KBM-7 (cell line): ENCODE measurements around the gene SYNGR1.

Experiments used
- DNase-seq: peaks from one replicate; pipeline ENCODE4 v3.0.0-alpha.2; 2015
- in situ Hi-C: fragments of 300-500 bp; cut with MboI; formaldehyde crosslinking; loops from 2 replicates; pipeline ENCODE4 v1.14.3; 2020; ENCODE audit warnings: low sequenced_read_pairs, low pct_unique_long_range_greater_than_20kb, mixed read lengths

The SYNGR1 gene

DNA sequence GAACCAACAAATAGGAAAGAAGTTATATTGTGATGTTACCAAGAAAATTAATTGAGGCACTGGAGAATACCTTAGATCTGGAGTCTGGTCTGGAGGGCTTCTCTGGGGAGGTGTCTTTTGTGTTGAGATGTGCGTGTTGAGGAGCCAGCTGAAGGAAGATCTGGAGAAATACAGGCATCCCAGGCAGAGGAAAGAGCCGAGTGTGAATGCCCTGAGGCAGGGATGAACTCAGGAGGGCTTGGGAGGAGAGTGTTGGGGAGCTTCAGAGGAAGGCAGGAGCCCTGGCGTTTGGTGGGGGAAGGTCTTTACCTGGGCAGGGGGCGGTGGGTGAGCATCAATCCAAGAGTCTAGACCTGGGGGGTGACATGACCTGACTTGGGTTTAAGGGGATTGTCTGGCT, 13.1 kb downstream of the SYNGR1 start:
- DNase-seq, result no peak
- in situ Hi-C loops, result no loop called here

DNA sequence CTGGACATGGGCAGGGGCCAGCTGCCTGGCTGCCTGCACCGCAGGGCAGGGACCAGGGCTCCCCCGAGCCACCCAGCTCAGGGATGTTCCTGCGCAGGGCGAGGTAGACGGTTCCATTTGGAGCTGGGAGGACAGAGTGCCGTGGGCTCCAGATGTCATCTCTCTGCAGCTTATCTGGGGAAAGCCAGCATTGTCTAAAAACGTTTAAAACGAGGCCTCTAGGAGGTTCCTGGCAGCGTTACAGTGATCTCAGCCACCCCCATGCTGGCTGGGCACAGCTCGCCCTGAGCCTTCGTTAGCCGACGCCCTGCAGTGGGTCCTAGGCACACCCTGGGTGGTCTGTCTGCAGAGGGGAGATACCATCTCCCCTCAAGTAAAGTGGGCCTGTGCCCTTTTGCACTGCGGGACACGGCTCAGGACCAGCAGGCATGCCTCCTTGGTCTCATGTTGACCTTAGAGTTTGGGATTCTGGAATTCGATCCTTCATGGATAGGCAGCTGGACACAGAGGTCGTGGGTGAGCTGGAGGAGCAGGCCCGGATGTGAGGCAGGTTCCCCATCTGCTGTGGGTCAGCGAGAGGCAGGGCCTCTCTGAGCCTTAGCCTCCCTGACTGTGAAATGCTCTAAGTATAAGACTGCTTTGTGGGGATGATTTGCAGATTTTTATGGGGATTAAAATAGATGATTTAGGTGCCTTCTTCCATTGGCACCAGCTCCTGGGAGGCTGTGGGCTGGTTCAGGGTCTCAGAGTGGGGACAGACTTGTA, 14.1 kb downstream of the SYNGR1 start:
- no peak for DNase-seq
- in situ Hi-C loops, result no loop called here

DNA sequence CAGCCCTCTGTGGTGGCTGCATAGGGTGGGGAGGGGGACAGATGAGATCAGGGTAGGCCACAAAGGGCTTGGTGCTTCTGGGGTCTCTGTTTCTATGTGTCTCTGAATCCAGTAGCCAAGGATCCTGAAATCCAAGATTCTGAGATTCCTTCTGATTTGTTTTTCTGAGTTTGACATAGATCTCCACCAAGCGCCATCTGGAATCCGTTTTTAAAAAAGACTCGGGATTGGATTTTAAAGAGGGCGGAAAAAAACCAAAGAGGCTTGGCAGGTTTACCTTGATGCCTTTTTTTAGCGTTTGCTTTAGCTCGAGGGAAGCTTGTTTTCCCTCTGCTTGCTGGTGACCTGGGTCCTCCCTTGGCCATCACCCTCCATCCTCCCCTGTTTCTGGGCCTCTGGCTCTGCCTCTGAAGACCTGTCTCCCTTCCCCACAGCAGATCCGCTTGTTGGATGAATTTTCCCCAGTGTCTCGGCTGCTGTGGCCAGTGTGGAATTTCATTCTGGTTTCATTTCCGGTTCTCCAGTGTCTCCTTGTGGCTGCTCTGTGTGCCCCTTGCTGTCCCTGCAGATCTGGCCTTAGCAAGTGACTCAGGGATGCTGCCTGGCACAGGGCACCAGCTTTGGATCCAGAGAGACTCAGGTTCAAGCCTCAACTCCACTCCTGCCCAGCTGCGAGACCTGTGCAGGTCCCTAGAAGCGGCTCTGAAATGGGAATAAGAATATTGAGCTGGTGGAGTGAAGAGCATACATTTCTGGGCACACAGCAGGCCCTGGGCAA, 15.1 kb downstream of the SYNGR1 start:
- DNase-seq, result no peak
- in situ Hi-C loops, result no loop called here

DNA sequence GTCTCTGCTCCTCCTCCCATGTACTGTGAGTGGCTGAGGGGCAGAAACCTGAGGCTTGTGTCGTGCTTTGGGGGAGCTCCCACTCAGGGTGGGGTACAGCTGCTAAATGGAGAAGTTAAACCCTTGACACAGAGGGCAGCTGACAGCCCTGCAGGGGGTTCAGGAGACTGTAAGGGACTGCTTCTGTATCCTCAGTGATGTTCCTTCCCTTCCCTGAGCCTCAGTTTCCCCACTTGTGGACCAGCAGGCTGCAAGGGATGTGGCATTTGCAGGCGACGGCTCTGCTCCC, 15.6 kb downstream of the SYNGR1 start:
- in situ Hi-C loops, result no loop called here
- no peak for DNase-seq

DNA sequence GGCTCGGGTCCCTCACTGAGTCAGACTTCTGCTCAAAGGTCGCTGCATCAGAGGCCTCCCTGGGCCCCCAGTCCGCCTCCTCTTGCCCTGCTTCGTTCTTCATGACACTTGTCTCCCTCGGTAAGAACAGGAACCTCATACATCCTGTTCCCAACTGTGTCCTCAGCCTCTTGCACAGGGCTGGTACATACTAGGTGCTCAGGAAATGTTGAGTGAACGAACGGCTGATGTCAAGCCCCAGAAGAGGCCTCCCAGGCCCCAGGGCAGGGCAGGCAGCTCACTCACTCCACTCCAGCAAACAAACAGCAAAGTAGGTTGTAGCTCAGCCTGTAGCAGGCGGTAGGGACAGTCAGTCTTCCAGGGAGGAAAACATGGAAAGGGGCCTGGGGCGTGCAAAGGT, 17.2 kb downstream of the SYNGR1 start:
- DNase-seq, result no peak
- in situ Hi-C loops, result no loop called here

DNA sequence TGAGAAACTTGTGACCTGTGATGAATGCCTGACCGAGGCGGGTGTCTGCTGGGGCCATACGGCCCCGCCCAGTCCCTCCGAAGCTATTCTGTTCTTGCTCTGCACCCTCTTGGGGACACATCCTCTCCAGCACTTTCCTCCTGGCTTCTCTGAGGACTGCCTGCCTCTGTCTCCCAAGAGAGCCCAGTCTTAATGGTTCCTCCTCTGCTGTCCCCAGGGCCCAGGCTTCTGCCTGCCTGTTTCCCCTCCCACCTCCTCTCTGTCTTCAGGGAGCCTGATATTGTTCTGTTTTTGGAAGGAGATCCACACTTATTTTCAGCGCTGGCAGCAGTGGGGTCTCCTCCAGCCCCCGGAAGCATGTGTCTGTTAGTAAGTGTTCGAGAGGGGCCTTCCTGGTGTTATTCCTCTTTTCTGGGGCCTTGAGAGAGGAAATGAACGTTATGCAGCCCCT, 18.7 kb downstream of the SYNGR1 start:
- DNase-seq, result peak; percentile 57
- in situ Hi-C loops, result no loop called here

DNA sequence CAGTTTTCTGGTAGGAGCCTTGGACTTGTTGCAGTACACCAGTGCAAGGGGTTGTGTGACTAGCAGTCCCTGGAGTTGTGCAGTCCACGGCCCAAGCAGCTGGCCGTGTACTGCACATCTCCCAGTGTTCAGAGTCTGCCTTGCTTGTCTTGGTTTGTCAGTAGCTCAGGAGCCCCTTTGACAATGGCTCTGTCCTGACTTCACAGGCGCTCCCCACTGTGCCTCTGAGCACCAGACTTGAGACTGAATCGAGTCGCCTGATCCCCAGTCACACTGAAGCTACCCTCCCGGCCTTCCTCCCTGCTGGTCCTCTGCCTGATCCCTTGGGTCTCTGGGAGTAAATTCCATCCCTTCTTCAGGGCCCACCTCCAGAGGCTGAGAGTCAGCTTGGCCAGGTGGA, 19.4 kb downstream of the SYNGR1 start:
- in situ Hi-C loops, result no loop called here
- DNase-seq, result no peak

DNA sequence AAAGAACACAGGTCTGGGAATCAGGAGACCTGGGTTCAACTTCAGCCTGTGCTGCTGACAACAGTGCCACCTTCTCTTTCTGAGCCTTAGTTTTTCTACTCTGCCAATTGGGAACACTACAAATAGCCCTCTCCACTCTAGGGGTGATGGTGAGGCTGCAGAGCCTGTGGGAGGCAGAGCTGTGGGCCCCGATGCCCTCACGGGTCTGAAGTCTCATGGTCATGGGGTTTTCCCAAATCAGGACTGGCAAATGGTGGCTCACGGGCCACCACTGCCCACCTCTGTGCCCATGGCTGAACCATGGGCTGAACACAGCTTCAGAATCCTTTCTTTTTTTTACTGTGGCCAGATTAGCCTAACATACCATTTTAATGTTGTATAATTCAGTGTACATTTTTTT, 19.8 kb downstream of the SYNGR1 start:
- DNase-seq, result no peak
- in situ Hi-C loops, result no loop called here

DNA sequence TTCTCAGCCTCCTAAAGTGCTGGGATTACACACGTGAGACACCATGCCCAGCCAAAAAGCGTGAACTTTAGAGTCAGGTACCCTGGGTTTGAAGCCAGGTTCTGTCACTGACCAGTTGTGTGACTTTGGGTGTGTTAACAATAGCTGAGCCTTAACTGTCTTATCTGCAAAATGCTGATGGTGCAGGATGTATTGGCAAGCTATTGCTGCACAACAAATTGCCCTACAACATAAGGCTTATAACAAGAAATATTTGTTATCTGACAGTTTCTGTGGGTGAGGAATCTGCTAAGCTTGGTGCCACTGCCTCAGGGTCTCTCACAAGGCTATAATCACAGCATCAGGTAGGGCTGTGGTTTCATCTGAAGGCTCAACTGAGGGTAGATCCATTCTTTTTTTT, 21.9 kb downstream of the SYNGR1 start:
- in situ Hi-C loops, result no loop called here

DNA sequence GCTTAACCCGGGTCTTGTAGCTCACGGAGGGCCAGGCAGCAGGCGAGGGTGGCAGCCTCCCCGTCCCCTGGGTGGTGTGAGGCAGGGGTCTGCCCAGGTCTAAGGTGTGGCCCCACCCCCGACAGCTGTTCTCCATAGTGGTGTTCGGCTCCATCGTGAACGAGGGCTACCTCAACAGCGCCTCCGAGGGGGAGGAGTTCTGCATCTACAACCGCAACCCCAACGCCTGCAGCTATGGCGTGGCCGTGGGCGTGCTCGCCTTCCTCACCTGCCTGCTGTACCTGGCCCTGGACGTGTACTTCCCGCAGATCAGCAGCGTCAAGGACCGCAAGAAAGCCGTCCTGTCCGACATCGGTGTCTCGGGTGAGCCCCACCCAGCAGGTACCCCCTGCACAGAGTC, 24.4 kb downstream of the SYNGR1 start:
- in situ Hi-C loops, result no loop called here

More for the DNA sequence above, 21.9 kb downstream of the SYNGR1 start:
- no peak for DNase-seq

DNA sequence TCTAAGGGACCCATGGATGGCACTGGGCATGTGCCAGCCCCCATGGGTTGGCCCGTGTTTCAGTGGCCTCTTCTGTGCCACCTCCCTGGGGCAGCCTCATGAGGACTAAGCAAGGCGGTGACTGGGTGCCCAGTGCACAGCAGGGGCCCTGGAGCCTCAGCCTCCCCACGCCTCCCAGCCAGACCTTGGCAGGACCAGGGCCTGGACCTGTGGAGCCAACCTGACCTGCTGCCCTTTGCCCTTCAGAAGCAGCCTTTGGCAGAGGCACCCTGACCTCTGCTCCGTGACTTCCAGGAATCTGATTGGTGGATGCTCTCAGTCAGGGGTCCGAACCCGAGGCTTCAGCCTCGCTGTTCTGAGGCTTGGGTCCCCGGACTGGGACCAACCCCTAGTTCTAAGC, 25.0 kb downstream of the SYNGR1 start:
- in situ Hi-C loops, result no loop called here
- DNase-seq, result no peak

More for the DNA sequence above, 24.4 kb downstream of the SYNGR1 start:
- no peak for DNase-seq

DNA sequence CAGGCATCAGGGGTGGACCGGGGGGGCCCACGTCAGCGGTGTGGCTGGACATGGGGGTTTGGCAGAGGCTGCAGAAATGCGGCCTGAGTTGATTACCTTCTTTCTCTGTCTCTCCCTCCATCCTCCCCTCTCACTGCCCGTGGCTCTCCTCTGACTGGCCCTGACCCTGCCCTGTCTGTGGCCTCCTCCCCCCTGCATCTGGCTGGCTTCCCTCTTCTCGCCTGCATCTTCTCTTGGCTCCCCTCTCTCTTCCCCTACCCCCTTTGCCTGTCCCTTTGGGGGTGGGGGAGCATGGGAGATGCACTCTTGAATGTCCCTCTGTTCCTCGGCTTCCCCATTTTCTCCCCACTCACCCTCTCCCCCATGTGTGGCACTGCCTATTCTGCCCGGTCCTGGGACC, 25.9 kb downstream of the SYNGR1 start:
- in situ Hi-C loops, result no loop called here
- no peak for DNase-seq

DNA sequence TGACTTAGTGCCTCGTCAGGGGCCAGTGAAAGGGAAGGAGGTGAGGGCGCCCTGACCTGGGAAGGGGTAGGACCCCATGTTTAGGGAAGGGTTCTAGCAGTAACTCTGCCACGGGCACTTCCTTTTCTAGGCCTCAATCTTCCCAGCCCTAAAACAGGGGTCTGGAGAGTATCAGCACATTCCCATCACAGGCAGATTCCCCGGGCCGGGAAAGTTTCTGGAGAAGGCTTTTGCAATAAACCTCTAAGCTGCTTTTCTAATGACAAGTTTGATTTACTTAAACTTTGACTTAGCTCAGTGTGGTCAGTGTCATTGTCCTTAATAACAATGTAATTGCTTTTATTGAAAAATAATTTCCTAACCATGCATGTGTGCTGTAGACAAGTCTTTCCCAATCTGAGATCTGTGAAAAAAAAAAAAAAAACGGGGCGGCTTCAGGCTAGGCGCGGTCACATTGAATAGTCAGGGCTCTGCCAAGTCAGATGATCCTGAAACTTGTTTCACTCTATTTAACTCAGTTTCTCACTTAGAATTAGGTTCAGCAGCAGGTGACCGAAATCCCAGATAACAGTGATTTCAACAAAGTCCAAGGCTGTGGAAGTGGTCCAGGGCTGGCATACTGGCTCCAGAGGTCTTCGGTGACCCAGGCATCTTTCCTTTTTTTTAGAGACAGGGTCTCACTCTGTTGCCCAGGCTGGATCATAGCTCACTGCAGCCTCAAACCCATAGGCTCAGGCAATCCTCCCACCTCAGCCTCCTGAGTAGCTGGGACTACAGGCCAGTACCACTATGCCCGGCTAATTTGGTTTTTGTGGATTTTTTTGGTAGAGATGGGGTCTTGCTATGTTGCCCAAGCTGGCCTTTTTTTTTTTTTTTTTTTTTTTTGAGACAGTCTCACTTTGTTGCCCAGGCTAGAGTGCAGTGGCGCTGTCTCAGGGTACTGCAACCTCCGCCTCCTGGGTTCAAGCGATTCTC, 30.3 kb downstream of the SYNGR1 start:
- in situ Hi-C loops, result no loop called here
- DNase-seq, result no peak

DNA sequence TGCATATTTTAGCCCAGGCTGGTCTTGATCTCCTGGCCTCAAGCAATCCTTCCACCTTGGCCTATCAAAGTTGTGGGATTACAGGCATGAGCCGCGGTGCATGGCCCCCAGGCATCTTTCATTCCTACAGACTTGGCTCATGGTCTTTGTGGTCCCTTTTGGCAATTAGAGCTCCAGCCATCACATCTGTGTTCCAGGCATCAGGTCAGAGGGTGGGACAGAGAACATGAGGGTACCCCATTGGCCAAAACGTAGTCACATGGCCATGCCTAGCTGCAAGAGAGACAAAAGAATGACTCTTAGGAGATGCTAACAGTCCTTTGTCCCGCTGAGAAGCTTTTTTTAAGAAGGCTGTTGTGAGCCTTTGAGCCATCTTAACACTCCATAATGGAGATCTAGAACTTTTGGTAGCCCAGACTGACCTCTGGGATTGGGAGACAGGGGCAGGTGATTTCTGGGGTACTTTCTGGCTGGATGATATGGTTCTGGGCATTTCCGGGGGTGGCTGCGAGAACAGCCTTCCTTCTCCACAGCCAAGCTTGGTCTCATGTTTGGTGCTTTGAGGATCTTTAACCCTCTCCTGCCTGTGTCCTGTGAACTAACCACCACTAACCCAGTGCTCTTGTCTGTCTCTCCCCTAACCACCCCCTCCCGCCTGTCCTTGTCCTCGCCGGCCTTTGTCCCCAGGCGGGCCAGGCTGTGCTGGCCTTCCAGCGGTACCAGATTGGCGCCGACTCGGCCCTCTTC, 31.4 kb downstream of the SYNGR1 start:
- in situ Hi-C loops, result no loop called here
- no peak for DNase-seq

DNA sequence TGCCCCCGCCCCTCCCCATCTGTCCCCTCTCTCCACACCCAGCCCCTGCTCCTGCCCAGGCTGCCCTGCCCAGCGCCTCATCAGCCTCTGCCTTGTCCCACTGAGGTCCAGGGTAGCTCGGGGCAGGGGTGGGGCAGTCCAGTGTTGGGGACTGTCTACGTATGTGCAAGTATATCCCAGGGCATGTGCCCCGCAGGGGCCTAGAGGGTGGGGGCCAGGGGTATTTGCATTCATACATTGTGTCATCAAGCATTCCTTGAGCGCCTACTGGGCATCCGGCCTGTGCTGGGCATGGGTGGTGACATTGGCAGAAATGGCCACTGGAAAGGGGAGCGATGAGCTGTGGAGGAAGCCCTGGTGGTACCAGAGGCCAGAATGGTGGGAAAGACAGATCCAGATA, 32.1 kb downstream of the SYNGR1 start:
- in situ Hi-C loops, result no loop called here
- no peak for DNase-seq

DNA sequence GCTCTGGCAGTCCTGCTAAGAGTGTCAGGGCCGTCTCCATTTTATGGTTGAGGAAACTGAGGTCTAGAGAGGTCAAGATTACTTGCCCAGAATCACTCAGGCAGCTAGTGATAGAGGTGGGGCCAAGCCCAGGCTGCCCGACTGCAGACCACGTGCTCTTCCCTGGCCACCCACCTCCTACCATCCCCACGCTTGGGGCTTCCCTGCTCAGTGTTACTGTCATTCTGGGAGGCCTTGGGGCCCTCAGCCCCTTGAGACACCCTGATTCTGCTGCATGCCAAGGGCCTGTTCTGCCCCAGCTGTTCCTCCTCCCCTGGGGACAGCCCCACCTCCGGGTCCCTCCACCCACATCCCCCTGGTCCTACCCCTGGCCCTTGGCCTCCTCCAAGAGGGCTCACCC, 32.6 kb downstream of the SYNGR1 start:
- DNase-seq, result no peak
- in situ Hi-C loops, result no loop called here

DNA sequence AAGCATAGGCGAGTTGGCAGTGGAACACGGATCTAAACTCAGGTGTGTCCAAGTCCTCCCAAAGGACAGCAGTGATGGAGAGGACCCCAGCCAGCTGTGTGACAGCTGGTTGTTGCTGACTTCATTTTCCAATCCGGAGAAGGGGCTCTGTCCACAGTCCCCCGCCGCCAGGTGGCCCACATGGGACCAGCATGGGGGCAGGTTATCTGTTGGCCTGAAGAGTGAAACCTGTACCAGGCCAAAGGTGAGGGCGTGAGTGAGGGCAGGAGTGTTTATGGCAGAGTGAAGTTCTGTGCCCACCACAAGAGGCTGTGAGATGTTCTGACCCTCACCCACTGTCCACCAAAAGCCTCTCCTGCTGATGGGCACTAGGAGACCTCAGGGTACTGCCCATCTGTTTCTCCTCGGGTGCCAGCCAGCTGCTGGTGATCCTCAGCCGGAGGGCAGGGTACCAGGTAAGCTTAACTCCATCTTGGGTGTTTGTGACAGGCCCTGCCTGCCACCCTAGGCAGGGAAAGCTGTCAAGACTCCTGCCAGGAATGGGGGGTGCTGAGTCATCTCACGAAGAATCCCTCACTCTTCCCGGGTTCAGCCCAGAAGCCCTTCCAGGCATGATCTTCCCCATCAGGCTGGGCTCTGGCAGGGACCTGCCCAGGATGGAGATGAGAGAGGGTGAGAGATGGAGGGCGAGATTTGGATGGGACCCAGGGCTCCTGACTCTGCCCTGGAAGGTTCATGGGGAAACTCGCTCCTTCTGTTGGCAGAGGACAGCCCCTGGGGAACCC, 34.2 kb downstream of the SYNGR1 start:
- no peak for DNase-seq
- in situ Hi-C loops, result no loop called here

DNA sequence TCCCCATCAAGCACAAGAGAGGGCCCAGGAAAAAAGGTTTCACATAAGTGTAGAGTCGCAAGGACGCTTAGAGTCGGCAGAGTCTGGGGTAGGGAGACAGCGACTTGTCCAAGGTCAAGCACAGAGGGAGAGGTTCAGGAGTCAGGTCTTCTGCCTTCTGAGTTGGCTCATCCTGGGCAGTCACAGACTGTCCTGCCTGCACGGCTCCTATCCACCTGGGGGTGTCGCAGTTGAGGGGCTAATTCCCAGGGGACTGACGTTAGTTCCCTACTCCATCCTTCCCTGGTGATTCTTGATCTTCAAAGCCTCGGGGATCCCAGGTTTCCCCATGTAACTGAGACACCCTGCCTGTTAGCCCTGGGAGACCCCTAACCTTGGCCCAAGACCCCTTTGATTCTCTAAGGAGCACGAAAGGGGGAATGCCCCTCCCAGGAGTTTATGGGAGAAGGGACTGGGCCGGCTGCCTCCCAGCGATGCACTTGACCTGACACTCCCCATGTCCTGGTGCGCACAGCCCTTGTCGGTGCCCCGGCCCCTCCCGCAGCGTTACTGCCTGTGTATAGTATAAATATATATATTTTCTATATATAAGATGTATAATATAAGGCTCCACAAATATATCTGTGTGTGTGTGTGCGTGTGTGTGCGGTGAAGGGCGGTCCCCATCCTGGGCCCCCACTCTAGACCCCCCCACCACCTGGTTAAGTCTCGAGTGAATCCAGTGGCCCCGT, 35.1 kb downstream of the SYNGR1 start:
- no peak for DNase-seq
- in situ Hi-C loops, result no loop called here
